Measurements from ENCODE around the gene PRKD2.

PRKD2 gene

DNA sequence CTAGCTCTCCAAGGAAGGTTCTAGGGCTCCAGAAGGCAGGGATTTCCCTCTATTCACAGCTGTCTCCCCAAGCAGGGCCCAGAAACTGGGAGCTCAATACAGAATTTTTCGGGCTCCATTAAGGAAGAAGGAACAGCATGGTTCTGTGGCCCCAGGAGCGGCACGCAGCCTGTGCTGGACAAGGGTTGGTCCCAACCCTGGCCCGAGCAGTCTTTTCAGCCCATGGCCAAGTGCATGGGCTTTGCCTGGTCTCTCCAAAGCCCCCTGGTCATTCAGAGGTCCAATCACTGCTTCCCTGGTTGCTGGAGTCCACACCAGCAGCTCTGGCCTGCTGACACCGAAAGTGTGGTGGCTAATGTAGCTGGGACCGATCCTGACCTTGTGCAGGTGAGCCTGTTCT, 6.6 kb upstream of the PRKD2 start:
- CTCF ChIA-PET = no interaction called here
- TF ChIP-seq, protein P1, sequence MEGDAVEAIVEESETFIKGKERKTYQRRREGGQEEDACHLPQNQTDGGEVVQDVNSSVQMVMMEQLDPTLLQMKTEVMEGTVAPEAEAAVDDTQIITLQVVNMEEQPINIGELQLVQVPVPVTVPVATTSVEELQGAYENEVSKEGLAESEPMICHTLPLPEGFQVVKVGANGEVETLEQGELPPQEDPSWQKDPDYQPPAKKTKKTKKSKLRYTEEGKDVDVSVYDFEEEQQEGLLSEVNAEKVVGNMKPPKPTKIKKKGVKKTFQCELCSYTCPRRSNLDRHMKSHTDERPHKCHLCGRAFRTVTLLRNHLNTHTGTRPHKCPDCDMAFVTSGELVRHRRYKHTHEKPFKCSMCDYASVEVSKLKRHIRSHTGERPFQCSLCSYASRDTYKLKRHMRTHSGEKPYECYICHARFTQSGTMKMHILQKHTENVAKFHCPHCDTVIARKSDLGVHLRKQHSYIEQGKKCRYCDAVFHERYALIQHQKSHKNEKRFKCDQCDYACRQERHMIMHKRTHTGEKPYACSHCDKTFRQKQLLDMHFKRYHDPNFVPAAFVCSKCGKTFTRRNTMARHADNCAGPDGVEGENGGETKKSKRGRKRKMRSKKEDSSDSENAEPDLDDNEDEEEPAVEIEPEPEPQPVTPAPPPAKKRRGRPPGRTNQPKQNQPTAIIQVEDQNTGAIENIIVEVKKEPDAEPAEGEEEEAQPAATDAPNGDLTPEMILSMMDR (conservative IDR thresholded peaks at IDR 0.05; ENCODE audit: low read depth) = no peak
- H3K27ac ChIP-seq = peak overlapping the region; percentile 93
- POLR2A ChIA-PET (ENCODE audit: low non-redundant PET) = no interaction called here
- DNase-seq (ENCODE audit: low spot score) = no peak

DNA sequence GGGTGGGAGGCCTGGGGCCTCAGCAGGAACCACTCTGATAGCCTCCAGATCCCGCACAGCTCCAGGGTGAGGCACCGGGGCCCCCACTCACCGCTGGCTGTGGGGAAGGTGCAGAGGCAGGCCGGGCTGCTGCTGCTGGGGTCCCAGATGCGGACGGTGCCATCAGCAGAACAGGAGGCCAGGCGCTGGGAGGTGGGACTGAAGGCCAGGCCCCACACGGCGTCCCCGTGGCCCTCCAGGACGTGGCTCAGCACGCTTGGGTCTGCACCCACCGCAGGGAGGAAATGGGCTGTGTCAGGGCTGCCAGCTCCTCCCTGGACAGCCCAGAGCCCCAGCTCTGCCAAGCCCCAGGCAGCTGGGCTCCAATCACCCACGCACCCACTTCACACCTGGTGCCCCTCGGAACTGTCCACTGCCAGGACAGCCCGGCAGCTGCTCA, 6.1 kb upstream of the PRKD2 start:
- ChIA-PET CTCF (interaction anchor here (0.6 kb wide), 1 partner anchor 9 kb away, joined by 4 read pairs; no protein-coding TSS in a partner anchor), POLR2A (ENCODE audit: low non-redundant PET) (no interaction called here)
- H3K27ac ChIP-seq = peak overlapping the region; percentile 93

DNA sequence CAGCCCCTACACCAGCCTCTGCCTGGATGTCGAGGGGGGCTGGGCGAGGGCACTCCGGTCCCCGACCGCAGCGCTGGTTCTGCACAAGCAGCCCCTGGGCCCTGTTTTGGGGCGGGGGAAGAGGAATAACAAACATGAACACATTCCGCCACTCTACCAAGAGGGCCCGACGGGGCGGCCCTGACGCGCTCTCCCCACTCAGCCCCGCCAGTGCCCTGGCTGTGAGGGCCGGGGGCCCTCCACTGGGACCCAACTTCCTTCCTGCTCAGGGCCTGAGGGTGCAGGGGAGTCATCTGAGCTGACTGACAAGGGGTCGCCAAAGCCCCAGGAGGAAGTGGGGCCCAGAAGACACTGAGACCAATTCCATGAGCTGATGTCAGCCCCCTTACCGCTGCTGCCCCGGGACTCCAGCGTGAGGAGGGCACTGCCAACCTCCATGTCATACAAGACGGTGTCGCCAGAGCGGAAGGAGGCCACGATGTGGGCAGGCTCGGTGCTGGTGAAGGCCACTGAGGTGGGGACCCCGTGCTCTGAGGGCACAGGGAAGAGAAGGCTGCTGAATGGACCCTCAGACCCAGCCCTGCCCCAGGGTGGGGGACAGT, 5.6 kb upstream of the PRKD2 start:
- CTCF ChIA-PET = interaction anchor here (0.6 kb wide), 1 partner anchor 9 kb away, joined by 4 read pairs; no protein-coding TSS in a partner anchor
- TF ChIP-seq, protein P1 (conservative IDR thresholded peaks at IDR 0.05; ENCODE audit: low read depth) = no peak
- DNase-seq (ENCODE audit: low spot score) = no peak
- POLR2A ChIA-PET (ENCODE audit: low non-redundant PET) = no interaction called here
- peak overlapping the region; percentile 93 for H3K27ac ChIP-seq

More for the DNA sequence above, 6.1 kb upstream of the PRKD2 start:
- TF ChIP-seq, protein P1 (conservative IDR thresholded peaks at IDR 0.05; ENCODE audit: low read depth) = no peak
- DNase-seq (ENCODE audit: low spot score) = no peak

DNA sequence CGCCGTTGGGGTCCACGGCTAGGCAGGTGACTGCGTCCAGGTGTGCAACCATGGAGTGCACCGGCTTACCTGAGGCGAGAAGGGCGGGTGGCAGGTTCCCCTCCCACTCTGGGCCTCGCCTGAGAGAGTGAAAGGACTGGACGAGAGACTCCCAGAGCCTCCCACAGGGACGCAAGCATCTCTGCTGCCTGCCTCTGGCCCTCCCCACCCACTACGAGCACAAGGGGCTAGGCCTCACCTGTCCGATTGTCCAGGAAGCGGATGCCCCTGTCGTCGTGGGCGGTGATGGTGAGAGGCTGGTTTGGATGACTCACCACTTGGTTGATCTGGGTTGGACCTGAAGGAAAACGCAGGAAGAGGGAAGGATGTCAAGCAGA, 5.1 kb upstream of the PRKD2 start:
- CTCF ChIA-PET = no interaction called here
- TF ChIP-seq, protein P1 (conservative IDR thresholded peaks at IDR 0.05; ENCODE audit: low read depth) = no peak
- no peak for DNase-seq (ENCODE audit: low spot score)
- peak overlapping the region; percentile 93; the same call in 1 of the 2 replicates for H3K27ac ChIP-seq
- POLR2A ChIA-PET (ENCODE audit: low non-redundant PET) = no interaction called here

DNA sequence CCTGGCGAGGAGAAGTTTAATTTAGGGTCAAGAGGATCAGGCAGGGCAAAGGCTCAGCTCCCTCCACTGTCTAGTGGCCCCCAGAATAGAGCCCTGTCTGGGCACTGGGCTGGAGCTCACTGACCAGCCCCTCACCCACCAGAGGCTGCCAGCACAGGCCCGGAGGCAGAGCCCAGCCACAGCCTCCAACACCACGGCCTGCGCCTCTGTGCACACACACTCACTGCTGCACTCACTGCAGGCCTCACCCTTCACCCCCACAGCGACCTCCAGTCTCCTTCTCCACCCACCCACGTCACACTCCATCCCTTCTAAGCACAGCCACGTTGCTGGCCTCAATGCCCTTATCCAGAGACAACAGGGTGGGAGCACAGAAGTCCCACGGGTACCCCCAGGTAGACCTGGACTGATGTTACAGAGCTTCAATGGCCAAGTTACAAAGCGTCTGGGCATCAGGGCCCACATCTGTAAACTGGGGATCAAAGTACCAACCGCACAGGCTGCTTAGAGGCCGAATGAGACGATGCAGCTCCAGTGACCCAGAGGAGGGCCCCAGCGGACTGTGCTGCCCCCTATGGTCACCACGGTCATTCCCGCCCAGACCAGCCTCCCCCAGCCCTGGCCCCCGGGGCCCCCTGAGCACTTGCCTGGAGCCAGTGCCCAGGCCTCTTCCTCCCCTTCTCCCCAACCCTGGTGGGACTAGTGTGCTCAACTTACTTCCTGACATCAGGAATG, 4.5 kb upstream of the PRKD2 start:
- CTCF ChIA-PET = no interaction called here
- POLR2A ChIA-PET (ENCODE audit: low non-redundant PET) = no interaction called here

DNA sequence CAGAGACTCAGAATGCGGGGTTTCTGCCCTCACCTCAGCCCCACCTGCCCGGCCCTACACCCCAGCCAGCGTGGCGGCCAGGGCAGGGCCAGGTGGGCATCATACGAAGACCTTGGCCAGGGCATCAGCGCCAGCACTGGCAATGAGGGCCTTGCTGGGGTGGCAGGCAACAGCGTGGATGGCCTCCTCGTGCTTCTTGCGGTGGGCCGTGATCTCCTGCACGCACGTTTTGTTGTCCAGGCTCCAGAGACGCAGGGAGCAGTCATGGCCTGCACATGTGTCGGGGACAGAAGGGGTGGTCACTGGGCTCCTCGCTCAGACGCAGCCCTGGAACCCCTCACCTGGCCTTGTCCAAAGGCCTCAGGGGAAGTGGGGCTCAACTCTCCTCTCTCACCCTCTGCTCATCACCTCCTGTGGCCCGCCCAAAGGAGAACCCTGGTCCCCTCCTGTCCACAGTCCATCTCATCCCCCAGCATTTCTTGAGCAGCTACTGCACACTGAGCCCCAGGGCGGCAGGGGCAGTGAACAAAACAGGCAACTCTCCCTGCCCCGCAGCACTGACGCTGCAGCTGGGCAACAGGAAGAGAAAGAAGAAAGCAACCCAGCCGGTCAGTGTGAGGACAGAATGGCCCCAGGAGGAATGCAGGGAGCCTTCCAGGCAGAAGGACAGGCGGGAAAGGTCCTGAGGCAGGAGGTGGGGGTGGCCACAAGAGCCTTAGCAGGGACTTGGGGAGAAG, 3.8 kb upstream of the PRKD2 start:
- CTCF ChIA-PET = interaction anchor here (0.6 kb wide), 1 partner anchor 146 kb away, joined by 5 read pairs; no protein-coding TSS in a partner anchor
- POLR2A ChIA-PET (ENCODE audit: low non-redundant PET) = no interaction called here
- peak overlapping the region; percentile 93 for H3K27ac ChIP-seq
- DNase-seq (ENCODE audit: low spot score) = no peak
- TF ChIP-seq, protein P1 (conservative IDR thresholded peaks at IDR 0.05; ENCODE audit: low read depth) = no peak

More for the DNA sequence above, 4.5 kb upstream of the PRKD2 start:
- TF ChIP-seq, protein P1 (conservative IDR thresholded peaks at IDR 0.05; ENCODE audit: low read depth) = no peak
- no peak for DNase-seq (ENCODE audit: low spot score)
- peak overlapping the region; percentile 93 for H3K27ac ChIP-seq

Measured in RWPE1 (cell line).